Endothelial cell (in vitro differentiated cells): ENCODE data around the gene CUX1. TPM values are rescaled to one million over a fixed set of nuclear protein-coding genes. Genes with fewer than 3 reads are reported as not detected.
"Not testable (repeated sequence)": the region's sequence is repeated elsewhere in the genome, so short reads cannot be mapped to it uniquely, and the experiment has no call there.

Experiments used
- DNase-seq: peaks from one replicate; pipeline ENCODE4 v3.0.0; 2021; ENCODE audit warnings: low spot score
- H3K27ac Mint-ChIP-seq: one replicate; pipeline ENCODE4 v1.8.0; 2021; ENCODE audit warnings: mixed read lengths, inconsistent platforms; ENCODE audit not compliant: unreplicated experiment
- H3K27me3 Mint-ChIP-seq: one replicate; pipeline ENCODE4 v1.8.0; 2021; ENCODE audit warnings: mild to moderate bottlenecking, moderate library complexity, mixed read lengths, inconsistent platforms; ENCODE audit not compliant: unreplicated experiment
- H3K36me3 Mint-ChIP-seq: one replicate; pipeline ENCODE4 v1.8.0; 2021; ENCODE audit warnings: mild to moderate bottlenecking, low read depth, mixed read lengths, inconsistent platforms; ENCODE audit not compliant: unreplicated experiment
- H3K4me1 Mint-ChIP-seq: one replicate; pipeline ENCODE4 v1.8.0; 2021; ENCODE audit warnings: mild to moderate bottlenecking, mixed read lengths, inconsistent platforms; ENCODE audit not compliant: unreplicated experiment
- H3K4me3 Mint-ChIP-seq: one replicate; pipeline ENCODE4 v1.8.0; 2021; ENCODE audit warnings: mild to moderate bottlenecking, mixed read lengths, inconsistent platforms; ENCODE audit not compliant: unreplicated experiment
- H3K9me3 Mint-ChIP-seq: one replicate; pipeline ENCODE4 v1.8.0; 2021; ENCODE audit warnings: mixed read lengths, inconsistent platforms; ENCODE audit not compliant: unreplicated experiment
- total RNA-seq: library from RNA; stranded (reverse); fragmentation: NEBNext Ultra II Directional; extraction: Animal tissue kit (Norgen Biotek cat#: 25700); gene quantifications from one replicate; pipeline ENCODE4 v1.2.1, GENCODE V29; 2021; ENCODE audit not compliant: unreplicated experiment
- TF ChIP-seq, protein P1 (sequence below): fragments of 200-600 bp; sonication (generic); IDR thresholded peaks from one replicate; pipeline ENCODE4 v1.5.0; 2021; ENCODE audit warnings: antibody characterized with exemption; ENCODE audit not compliant: unreplicated experiment

CUX1 gene
- total RNA-seq, 1 donor from 2014 or later: 43.7 TPM

DNA sequence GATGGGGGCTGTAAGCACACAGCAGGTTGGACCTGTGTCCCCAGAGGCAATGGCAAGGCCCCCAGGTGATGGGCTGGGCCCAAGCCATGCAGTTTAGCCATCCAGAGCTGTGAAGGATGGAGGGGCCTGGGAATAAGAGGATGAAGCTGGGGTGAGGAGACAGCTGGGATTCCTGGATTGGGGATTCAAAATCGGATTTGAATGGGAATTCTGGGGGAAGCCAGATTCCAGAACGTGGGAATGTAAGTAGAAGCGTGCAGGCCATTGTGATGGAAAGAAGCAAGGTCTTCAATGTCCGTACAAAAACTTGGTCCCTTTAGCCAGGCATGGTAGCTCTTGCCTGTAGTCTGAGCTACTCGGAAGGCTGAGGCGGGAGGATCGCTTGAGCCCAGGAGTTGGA lies 479.1 kb downstream of the CUX1 start:
- TF ChIP-seq, protein P1, sequence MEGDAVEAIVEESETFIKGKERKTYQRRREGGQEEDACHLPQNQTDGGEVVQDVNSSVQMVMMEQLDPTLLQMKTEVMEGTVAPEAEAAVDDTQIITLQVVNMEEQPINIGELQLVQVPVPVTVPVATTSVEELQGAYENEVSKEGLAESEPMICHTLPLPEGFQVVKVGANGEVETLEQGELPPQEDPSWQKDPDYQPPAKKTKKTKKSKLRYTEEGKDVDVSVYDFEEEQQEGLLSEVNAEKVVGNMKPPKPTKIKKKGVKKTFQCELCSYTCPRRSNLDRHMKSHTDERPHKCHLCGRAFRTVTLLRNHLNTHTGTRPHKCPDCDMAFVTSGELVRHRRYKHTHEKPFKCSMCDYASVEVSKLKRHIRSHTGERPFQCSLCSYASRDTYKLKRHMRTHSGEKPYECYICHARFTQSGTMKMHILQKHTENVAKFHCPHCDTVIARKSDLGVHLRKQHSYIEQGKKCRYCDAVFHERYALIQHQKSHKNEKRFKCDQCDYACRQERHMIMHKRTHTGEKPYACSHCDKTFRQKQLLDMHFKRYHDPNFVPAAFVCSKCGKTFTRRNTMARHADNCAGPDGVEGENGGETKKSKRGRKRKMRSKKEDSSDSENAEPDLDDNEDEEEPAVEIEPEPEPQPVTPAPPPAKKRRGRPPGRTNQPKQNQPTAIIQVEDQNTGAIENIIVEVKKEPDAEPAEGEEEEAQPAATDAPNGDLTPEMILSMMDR: no peak
- DNase-seq: no peak
- peaks cover 3% of the 10 kb centered on the region for H3K4me1 Mint-ChIP-seq
- H3K27me3 Mint-ChIP-seq: peaks cover 3% of the 10 kb centered on the region
- H3K9me3 Mint-ChIP-seq: no peaks in the 10 kb centered on the region
- no peak overlapping the region for H3K27ac Mint-ChIP-seq
- peaks cover 3% of the 10 kb centered on the region for H3K36me3 Mint-ChIP-seq
- no peak overlapping the region for H3K4me3 Mint-ChIP-seq

DNA sequence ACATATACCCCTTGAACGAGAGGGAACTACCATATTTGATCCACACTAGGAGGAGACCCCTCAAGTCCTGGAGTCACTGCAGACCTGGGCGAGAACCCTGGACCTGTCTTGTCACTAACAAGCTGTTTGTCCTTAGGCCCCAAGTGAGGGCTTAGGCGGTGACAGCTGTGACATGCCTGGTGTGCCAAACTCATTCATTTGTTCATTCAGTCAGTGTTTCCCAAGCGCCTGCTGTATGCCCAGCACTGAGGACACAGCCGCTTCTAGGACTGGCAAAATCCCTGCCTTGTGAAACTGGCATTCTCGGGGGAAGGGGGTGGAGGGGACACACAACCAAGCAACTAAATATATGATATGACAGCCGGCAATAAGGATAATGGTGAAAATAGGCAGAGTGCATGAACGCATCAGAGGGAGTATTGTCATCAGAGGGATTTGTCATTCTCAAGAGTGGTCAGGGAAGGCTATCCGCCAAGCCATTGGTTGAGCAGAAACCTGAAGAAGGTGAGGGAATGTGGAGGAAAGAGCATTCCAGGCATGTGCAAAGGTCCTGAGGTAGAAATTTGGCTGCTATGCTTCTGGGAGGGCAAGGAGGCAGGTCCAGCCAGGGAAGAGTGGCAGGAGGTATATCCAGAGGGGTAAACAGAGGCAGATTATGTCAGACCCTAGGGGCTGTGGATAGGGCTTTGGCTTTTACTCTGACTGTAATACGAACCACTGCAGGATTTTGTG lies 480.2 kb downstream of the CUX1 start:
- no peak for DNase-seq
- Mint-ChIP-seq H3K27me3 (peaks cover 4% of the 10 kb centered on the region), H3K36me3 (peaks cover 3% of the 10 kb centered on the region), H3K27ac (no peak overlapping the region), H3K9me3 (no peaks in the 10 kb centered on the region), H3K4me1 (peaks cover 3% of the 10 kb centered on the region), H3K4me3 (peak overlapping the region; percentile 16)
- TF ChIP-seq, protein P1: no peak

DNA sequence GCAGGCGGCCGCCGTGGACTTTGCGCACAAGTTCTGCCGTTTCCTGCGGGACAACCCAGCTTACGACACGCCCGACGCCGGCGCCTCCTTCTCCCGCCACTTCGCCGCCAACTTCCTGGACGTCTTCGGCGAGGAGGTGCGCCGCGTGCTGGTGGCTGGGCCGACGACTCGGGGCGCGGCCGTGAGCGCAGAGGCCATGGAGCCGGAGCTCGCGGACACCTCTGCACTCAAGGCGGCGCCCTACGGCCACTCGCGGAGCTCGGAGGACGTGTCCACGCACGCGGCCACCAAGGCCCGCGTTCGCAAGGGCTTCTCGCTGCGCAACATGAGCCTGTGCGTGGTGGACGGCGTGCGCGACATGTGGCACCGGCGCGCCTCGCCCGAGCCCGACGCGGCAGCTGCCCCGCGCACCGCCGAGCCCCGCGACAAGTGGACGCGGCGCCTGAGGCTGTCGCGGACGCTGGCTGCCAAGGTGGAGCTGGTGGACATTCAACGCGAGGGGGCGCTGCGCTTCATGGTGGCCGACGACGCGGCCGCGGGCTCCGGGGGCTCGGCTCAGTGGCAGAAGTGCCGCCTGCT lies 483.3 kb downstream of the CUX1 start:
- Mint-ChIP-seq H3K4me1 (peaks cover 6% of the 10 kb centered on the region), H3K4me3 (no peak overlapping the region), H3K27ac (no peak overlapping the region), H3K9me3 (no peaks in the 10 kb centered on the region), H3K36me3 (peaks cover 3% of the 10 kb centered on the region), H3K27me3 (peaks cover 2% of the 10 kb centered on the region)
- TF ChIP-seq, protein P1: peak; percentile 83
- DNase-seq: peak; percentile 82

DNA sequence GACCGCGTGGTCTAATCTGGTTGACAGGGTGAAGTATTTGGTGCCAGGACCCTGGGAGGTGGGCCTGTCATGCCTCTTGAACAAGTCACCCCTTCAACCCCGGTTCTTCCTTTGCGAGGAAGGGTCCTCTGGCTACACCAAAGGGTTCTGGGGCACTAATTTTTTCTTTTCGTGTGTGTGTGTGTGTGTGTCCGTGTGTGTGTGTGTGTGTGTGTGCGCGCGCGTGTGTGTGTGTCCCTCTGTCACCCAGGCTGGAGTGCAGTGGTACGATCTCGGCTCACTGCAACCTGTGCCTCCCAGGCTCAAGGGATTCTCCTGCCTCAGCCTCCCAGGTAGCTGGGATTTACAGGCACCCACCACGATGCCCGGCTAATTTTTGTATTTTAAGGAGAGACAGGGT lies 483.9 kb downstream of the CUX1 start:
- not testable (repeated sequence) for H3K4me3 Mint-ChIP-seq, DNase-seq, H3K27ac Mint-ChIP-seq, H3K4me1 Mint-ChIP-seq, H3K36me3 Mint-ChIP-seq, H3K27me3 Mint-ChIP-seq, H3K9me3 Mint-ChIP-seq

DNA sequence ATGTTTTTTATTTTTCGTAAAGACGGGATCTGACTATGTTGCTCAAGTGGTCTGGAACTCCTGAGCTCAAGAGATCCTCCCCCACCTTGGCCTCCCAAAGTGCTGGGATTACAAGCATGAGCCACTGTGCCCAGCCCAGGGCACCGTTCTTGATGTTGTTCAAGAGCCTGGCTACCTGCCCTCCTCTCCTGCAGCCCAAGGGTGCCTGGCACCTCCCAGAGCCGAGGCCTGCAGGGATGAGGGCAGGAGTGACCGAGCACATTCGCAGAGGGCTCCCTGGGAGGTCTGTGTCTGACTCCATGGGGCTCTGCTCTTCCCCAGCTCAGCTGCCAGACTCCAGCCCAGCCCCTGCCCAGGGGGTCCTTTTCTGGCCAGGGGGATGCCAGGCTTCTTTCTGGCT lies 484.6 kb downstream of the CUX1 start:
- Mint-ChIP-seq H3K4me1 (peaks cover 3% of the 10 kb centered on the region), H3K27ac (no peak overlapping the region), H3K9me3 (no peaks in the 10 kb centered on the region), H3K36me3 (peaks cover 3% of the 10 kb centered on the region), H3K4me3 (no peak overlapping the region), H3K27me3 (peaks cover 2% of the 10 kb centered on the region)
- TF ChIP-seq, protein P1: no peak
- DNase-seq: no peak
